Measurements from ENCODE around the gene RBM39. TPM values are rescaled to one million over a fixed set of nuclear protein-coding genes. Genes with fewer than 3 reads are reported as not detected.

Gene RBM39
- total RNA-seq, 1 donor from 2014 or later, result 299 TPM

- H3K27me3 ChIP-seq (ENCODE audit: low read depth), result no peaks in the 10 kb centered on the region
- peaks cover 69% of the 10 kb centered on the region for H3K4me1 ChIP-seq
- intact Hi-C loops (cut with DNase I), result no loop called here
- DNase-seq (no peak), ATAC-seq (no peak)
- H3K9me3 ChIP-seq, result no peaks in the 10 kb centered on the region
- H3K36me3 ChIP-seq, result peaks cover 79% of the 10 kb centered on the region
- no peak overlapping the region for H3K4me3 ChIP-seq
- TF ChIP-seq CTCF (IDR thresholded peaks at IDR 0.05), result no peak
- H3K27ac ChIP-seq, result no peak overlapping the region
Observed at GRCh38 chr20:35737865-35738333, 4.2 kb downstream of the RBM39 start.

- H3K4me3 ChIP-seq, result peak overlapping the region; percentile 1
- intact Hi-C loops (cut with DNase I), result no loop called here
- no peaks in the 10 kb centered on the region for H3K9me3 ChIP-seq
- peaks cover 85% of the 10 kb centered on the region for H3K4me1 ChIP-seq
- H3K27ac ChIP-seq, result no peak overlapping the region
- peaks cover 99% of the 10 kb centered on the region for H3K36me3 ChIP-seq
- DNase-seq, result no peak
- no peak for ATAC-seq
- no peaks in the 10 kb centered on the region for H3K27me3 ChIP-seq (ENCODE audit: low read depth)
- no peak for TF ChIP-seq CTCF (IDR thresholded peaks at IDR 0.05)
Observed at GRCh38 chr20:35735826-35736470, 6.1 kb downstream of the RBM39 start.

- H3K4me3 ChIP-seq, result peak overlapping the region; percentile 1
- ATAC-seq, result no peak
- intact Hi-C loops (cut with DNase I), result no loop called here
- TF ChIP-seq CTCF (IDR thresholded peaks at IDR 0.05), result no peak
- no peaks in the 10 kb centered on the region for H3K9me3 ChIP-seq
- H3K27me3 ChIP-seq (ENCODE audit: low read depth), result no peaks in the 10 kb centered on the region
- peaks cover 100% of the 10 kb centered on the region for H3K36me3 ChIP-seq
- DNase-seq, result no peak
- H3K27ac ChIP-seq, result no peak overlapping the region
- peaks cover 88% of the 10 kb centered on the region for H3K4me1 ChIP-seq
Observed at GRCh38 chr20:35734777-35735649, 7.0 kb downstream of the RBM39 start.

- Histone ChIP-seq H3K4me1 (peaks cover 88% of the 10 kb centered on the region), H3K27me3 (ENCODE audit: low read depth) (no peaks in the 10 kb centered on the region), H3K9me3 (no peaks in the 10 kb centered on the region), H3K4me3 (no peak overlapping the region), H3K36me3 (peaks cover 100% of the 10 kb centered on the region), H3K27ac (no peak overlapping the region)
- intact Hi-C loops (cut with DNase I), result no loop called here
- ATAC-seq (no peak), DNase-seq (no peak)
- no peak for TF ChIP-seq CTCF (IDR thresholded peaks at IDR 0.05)
Observed at GRCh38 chr20:35734374-35734773, 7.7 kb downstream of the RBM39 start.

- no peak for ATAC-seq
- Histone ChIP-seq H3K9me3 (no peaks in the 10 kb centered on the region), H3K36me3 (peaks cover 100% of the 10 kb centered on the region), H3K27me3 (ENCODE audit: low read depth) (no peaks in the 10 kb centered on the region), H3K4me3 (no peak overlapping the region), H3K4me1 (peaks cover 79% of the 10 kb centered on the region), H3K27ac (no peak overlapping the region)
- TF ChIP-seq CTCF (IDR thresholded peaks at IDR 0.05), result no peak
- intact Hi-C loops (cut with DNase I), result no loop called here
- DNase-seq, result no peak
Observed at GRCh38 chr20:35732644-35732982, 9.4 kb downstream of the RBM39 start.

All from lower lobe of right lung (tissue), 2 donors.